GM19328 (cell line): ENCODE data around the gene KIF7.
"Not testable (repeated sequence)": the region's sequence is repeated elsewhere in the genome, so short reads cannot be mapped to it uniquely, and the experiment has no call there.

Experiments
- ATAC-seq: cut with Tn5 transposase; IDR thresholded peaks from one replicate; pipeline ENCODE4 v1.9.1; 2021; ENCODE audit warnings: mild to moderate bottlenecking, moderate library complexity; ENCODE audit not compliant: unreplicated experiment

Gene KIF7

DNA sequence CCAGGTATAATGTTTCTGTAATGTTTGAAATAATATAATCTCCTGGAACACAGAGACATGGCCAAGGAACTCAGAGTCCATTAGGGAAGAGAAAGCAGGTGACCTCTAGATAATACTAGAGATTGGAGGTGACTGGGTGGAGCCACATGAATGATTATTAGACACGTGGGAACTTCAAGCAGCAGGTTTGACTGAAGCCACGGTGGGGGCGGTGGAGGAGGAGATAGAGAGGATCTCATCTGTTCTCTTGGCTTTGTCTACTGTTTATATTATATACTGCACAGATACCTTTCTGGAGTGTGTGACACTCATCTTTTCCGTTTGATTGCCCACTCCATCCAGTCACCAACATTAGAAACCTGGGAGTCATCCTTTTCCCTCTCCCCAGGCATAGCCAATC, 33.7 kb downstream of the KIF7 start:
- no peak for ATAC-seq

DNA sequence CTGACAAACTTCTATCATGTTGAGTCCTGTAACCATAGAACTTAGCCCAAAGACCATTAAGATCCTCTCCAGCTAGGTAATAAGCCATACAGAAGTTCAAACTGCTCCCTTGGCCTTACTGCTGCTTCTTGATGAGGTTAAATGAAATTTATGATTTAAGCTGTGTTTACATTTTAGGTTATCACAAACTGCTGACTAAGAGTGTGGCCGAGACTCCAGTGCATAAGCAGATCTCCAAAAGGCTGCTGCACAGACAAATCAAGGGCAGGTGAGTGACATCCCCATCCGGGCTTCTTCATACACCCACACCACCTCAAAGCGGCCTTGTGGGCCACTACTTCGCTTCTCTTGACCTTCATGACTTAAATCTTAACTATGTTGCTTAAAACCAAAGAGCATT, 39.0 kb downstream of the KIF7 start:
- no peak for ATAC-seq

GRCh38 chr15:89615135-89615534, 40.1 kb downstream of the KIF7 start:
- no peak for ATAC-seq

DNA sequence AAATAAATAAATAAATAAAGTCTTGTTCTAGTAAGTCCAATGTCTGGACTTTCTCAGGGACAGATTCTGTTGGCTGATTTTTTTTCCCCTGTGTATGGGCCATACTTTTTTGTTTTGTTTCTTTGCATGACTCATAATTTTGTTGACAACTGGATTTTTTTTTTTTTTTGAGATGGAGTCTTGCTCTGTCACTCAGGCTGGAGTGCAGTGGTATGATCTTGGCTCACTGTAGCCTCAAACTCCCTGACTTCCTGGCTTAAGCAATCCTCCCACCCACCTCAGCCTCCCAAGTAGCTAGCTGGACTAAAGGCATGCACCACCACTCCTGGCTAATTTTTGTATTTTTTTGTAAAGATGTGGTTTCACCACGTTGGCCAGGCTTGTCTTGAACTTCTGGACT, 41.1 kb downstream of the KIF7 start:
- no peak for ATAC-seq

DNA sequence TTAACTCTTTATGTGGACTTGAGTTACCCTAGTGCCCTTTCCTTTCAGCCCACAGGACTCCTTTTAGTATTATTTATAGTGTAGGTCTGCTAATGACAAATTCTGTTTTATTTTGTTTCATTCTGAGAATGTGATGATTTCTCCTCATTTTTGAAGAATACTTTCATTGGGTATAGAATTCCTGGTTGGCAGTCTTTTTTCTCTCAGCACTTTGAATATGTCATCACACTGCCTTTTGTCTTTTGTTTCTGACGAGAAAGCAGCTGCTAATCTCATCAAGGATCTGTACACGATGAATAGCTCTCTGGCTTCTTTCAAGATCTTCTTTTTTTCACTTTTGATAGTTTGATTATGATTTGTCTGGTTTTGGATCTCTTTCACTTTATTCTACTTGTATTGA, 42.2 kb downstream of the KIF7 start:
- no peak for ATAC-seq

GRCh38 chr15:89611317-89611716, 44.0 kb downstream of the KIF7 start:
- no peak for ATAC-seq

GRCh38 chr15:89599021-89599420, 56.2 kb downstream of the KIF7 start:
- no peak for ATAC-seq

DNA sequence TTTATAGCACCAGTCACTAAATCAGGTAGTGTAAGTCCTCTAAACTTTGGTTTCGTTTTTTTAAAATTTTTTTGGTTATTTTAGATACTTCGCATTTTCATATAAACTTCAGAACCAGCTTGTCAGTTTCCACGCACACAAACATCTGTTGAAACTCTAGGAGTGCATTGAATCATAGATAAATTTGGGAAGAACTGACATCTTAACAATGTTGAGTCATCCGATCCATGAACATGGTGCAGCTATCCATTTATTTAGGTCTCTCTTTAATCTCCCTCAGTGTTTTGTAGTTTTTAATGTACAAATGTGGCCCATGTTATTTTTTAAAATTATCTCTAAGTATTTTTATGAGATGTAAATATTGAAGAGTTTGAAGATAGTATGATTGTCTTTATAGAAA, 62.2 kb downstream of the KIF7 start:
- ATAC-seq: no peak

GRCh38 chr15:89591834-89592233, 63.4 kb downstream of the KIF7 start:
- no peak for ATAC-seq

GRCh38 chr15:89587955-89588354, 67.3 kb downstream of the KIF7 start:
- ATAC-seq: no peak

GRCh38 chr15:89586651-89587050, 68.6 kb downstream of the KIF7 start:
- ATAC-seq: no peak

DNA sequence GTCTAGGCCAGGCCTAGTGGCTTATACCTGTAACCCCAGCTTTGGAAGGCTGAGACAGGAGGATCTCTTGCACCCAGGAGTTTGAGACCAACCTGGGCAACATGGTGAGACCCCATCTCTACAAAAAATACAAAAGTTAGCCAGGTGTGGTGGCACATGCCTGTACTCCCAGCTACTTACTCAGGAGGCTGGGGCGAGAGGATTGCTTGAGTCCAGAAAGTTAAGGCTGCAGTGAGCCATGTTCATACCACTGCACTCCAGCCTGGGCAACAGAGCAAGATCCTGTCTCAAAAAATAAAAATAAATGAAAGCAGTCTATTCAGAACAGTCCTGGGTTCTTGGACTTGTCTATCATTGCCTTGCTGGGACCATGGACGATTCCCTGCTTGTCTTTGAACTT, 74.5 kb downstream of the KIF7 start:
- ATAC-seq: not testable (repeated sequence)

- no peak for ATAC-seq
These were observed 77.1 kb downstream of the KIF7 start for GRCh38 chr15:89578146-89578545.
